HG02759 (cell line): ENCODE data around the gene LRFN2.

Source experiments
- ATAC-seq: cut with Tn5 transposase; IDR thresholded peaks from one replicate; pipeline ENCODE4 v1.9.1; 2021; ENCODE audit warnings: mild to moderate bottlenecking, moderate library complexity; ENCODE audit not compliant: unreplicated experiment

Gene LRFN2

DNA sequence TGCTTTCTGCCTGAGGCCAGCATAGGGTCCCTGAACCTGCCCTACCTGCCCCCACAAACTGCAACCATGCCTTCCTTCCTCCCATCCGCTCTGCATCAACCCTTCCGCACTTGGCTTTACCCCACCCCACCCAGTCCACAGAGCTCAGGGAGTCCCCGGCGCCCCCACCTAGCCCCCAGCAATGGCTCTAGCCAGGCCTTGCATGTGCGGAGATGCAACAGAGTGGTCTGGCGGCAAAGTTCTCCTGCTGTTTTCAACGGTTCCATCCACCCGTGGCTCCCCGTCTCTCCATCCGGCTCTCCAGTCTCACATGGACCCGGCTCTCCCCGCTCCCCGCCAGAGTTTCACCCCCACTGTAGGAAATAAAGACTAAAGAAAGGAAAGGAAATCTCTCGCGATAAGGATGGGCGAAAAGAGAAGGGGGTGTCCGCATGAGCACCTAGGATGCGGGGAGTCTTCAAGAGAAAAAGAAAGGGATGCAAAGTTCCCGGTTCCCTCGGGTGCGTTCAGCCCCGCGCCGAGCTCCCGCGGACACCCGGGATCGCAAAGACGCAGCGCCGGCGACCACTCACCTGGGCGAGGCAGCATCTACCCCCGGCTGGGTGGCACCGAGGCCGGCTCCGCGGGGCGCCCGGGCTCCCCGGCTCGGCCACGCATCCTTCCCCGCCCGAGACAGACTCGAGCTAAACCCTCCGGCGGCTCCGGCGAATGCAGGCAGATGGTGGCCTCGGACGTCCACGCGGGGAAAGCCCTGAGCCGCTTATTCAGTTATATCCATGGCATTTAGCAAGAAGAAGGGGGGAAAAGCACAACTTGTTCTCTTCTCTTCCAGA is 579 bp downstream of the LRFN2 start:
- ATAC-seq: no peak

GRCh38 chr6:40585651-40586269 is 1.4 kb downstream of the LRFN2 start:
- no peak for ATAC-seq

- no peak for ATAC-seq
Observed at GRCh38 chr6:40585223-40585622, 1.9 kb downstream of the LRFN2 start.

GRCh38 chr6:40584741-40585140 is 2.4 kb downstream of the LRFN2 start:
- ATAC-seq: no peak

DNA sequence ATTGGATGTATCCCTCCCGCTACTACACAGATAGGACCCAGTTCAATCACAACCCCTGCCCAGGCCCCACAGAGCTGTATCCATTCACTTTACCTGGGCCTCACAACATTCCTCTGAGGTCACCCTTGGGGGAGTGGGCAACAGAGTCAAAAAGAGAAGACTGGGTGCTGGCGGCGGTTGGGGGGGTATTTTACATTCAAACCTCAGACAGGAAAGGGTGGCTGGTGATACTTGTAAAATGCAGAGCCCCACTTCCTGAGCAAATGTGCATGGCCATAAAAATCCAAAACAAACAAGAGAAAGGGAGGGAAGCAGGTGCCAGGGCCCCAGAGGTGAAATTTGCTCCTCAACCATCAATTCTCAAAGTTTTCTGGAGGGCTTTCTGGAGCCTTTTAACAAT is 3.5 kb downstream of the LRFN2 start:
- no peak for ATAC-seq

DNA sequence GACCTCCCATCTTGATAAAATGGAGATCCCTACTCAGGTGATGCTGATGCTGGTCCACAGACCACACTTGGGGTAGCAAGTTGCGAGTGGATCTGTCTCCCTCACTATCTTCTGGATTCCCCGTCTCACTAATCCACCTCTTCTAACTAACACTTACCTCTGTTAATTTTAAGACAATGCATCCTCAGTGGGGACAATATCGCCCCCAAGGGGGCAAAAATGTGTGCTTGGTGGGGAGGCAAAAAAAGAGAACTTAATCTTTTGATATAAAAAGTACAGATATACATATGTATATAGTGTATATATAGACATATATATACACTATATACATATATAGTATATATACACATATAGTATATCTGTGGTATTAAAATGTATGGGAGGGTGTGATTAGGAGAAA is 4.3 kb downstream of the LRFN2 start:
- no peak for ATAC-seq

GRCh38 chr6:40579101-40579500 is 8.1 kb downstream of the LRFN2 start:
- no peak for ATAC-seq

GRCh38 chr6:40577672-40578071 is 9.5 kb downstream of the LRFN2 start:
- ATAC-seq: no peak

DNA sequence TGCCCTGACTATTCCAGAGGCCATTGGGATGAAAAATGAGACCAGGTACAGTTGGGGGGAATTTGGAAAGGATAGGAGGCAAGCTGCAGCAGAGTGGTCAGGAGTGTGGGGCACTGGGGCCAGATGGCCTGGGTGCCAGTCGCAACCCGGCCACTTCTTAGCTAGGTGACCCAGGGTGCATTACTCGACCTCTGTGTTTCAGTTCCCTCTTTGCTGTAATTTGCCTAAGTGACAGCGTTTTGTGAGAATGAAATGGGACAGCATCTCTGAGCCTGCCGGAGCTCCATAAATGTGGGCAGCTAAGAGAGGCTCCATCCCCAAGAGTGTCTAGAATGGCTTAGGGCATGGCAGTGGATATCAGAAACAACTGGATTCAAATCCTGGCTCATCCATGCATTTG is 13.9 kb downstream of the LRFN2 start:
- no peak for ATAC-seq

DNA sequence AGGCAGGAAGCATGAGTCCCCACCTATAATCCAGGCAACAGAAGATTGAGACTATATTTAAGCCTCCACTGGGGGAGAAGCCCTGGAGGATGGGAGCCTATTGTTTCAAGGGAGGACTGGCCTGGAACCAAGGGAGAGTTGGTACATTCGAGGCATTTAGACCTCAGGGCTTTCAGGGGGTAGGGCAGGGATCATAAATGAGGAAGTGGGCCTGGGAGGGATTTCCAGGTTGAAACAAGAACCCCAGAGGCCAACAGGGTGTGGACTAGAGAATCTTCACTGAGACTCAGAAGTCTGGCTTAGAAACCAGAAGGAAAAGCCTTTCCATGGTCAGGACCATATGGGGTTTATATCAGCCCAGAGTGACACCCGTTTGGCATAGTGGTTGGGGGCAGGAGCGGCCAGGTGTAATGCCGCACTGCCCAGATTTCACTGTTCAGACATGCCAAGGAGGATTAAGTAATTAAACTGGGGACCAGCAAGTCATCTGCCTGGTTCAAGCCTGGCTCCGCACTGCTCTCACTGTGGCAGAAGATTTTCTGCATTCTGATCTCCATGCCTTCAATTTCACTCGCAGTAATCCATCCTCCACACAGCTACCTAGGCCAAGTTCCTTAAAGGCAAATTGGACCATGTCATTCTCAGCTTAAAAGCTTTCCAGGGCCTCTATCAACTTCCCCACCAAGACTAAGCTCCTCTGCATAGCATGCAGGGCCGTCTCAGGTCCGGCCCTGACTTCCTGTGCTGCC is 17.8 kb downstream of the LRFN2 start:
- no peak for ATAC-seq

GRCh38 chr6:40568062-40568708 is 19.0 kb downstream of the LRFN2 start:
- no peak for ATAC-seq

GRCh38 chr6:40563111-40563510 is 24.1 kb downstream of the LRFN2 start:
- no peak for ATAC-seq

DNA sequence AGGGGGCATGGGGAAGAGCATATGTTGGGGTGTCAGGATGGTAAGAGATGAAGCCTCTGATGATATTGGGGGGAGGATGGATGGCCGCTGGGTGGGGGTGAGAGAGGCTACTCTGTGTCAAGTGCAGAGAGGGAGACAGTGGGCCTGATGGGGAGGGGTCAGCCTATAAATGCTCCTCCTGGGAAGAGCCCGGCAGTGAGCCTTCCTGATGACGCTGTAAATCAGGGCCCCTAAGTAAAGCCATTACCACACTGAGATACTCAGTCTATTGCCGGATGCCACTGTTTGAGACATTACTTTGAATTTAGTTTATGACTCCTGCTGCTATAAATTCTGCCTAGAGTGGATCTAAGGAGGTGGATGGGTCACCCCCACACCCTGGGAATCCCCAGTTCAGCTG is 28.1 kb downstream of the LRFN2 start:
- no peak for ATAC-seq

GRCh38 chr6:40558102-40558501 is 29.1 kb downstream of the LRFN2 start:
- no peak for ATAC-seq

GRCh38 chr6:40556881-40557280 is 30.3 kb downstream of the LRFN2 start:
- no peak for ATAC-seq

DNA sequence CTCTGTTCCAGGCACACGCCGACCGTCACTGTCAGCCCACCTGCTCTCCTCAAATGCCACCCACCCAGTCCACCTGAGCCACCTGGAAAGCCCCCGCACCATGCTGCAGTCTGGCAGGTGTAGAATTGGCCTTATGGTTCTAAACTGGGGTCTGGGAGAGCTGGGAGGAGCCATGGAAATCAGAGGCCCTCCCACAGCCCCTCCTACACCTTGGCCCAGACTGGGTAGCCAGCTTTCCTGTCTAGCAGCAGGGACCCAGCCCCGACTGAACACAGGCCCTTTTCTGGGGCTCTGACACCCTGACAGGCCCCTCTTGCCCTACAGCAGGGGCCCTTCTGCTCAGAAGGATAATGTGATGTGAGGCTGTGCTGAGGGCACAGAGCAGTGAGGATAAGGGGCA is 31.1 kb downstream of the LRFN2 start:
- no peak for ATAC-seq

- ATAC-seq: no peak
Observed at GRCh38 chr6:40555092-40555491, 32.1 kb downstream of the LRFN2 start.

GRCh38 chr6:40552941-40553340 is 34.2 kb downstream of the LRFN2 start:
- ATAC-seq: no peak

- ATAC-seq: no peak
Observed at GRCh38 chr6:40551966-40552505, 35.1 kb downstream of the LRFN2 start.

DNA sequence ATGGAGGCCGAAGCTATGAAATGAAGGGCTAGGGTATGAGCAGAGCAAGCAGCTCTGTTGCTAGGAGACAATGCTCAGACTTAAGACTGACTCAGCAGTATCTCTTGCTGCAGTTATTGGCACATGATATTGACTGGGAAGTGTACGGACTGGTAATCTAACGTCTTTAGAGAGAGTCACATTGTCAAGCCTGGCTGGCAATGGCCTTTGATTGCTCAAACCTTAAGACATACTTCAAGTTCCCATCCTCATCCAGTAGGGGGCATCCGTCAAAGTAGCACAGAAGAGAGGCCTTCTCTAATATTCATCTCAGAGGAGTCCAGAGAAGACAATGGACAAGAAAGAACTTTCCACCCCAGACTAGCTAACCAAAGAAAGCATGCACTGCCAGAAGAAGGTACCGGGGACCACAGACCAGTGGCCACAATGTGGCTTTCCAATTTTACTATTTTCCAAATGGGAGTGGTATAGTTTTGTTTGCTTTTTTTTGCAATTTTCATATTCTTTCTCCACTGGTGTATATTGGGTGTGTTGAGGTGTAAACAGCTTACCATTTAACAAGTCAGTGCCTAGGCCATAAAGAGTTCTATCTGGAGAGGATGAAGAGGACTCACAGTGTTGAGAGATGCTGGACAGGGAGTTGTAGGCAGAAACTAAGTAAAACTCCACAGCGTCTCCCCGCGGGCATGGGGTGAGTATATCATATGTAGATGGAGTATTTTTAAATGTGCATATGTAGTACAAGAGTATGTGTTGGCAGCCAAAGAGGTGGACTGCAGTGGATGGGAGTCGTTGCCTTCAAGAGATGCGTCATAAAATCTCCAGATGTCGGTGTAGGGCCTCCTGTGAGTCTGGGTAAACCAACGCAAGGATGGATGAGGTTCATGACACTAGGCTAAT is 36.7 kb downstream of the LRFN2 start:
- no peak for ATAC-seq
